Osteoblast (primary cell): ENCODE results near the gene CDCA5. TPM values are rescaled to one million over a fixed set of nuclear protein-coding genes. Genes with fewer than 3 reads are reported as not detected.

Experiments
- DNase-seq: peaks from one replicate; pipeline ENCODE4 v3.0.0; 2011; ENCODE audit warnings: low spot score, mixed read lengths; ENCODE audit not compliant: insufficient read length; ENCODE audit errors: missing footprints
- H2AFZ ChIP-seq: 2 replicates; pipeline ENCODE4 v1.6.0; 2011; ENCODE audit warnings: mild to moderate bottlenecking, low read length
- H3K27ac ChIP-seq: 2 replicates; pipeline ENCODE4 v1.5.1; 2011; ENCODE audit warnings: mild to moderate bottlenecking, low read depth, low read length, moderate library complexity
- H3K27me3 ChIP-seq: 2 replicates; pipeline ENCODE4 v1.6.0; 2012; ENCODE audit warnings: mild to moderate bottlenecking, control low read depth, inconsistent platforms, low read length, moderate library complexity; ENCODE audit not compliant: insufficient read depth
- H3K36me3 ChIP-seq: 2 replicates; pipeline ENCODE4 v1.5.1; 2011; ENCODE audit warnings: mild to moderate bottlenecking, low read length, control low read depth, moderate library complexity; ENCODE audit not compliant: insufficient read depth
- H3K4me1 ChIP-seq: 2 replicates; pipeline ENCODE4 v1.5.1; 2011; ENCODE audit warnings: mild to moderate bottlenecking, low read length, control low read depth, moderate library complexity; ENCODE audit not compliant: insufficient read depth
- H3K4me2 ChIP-seq: 2 replicates; pipeline ENCODE4 v1.6.0; 2011; ENCODE audit warnings: mild to moderate bottlenecking, low read length; ENCODE audit not compliant: insufficient read depth
- H3K4me3 ChIP-seq: fragments of 200-600 bp; sonication (generic); 3 replicates; pipeline ENCODE4 v1.5.1; 2012; ENCODE audit warnings: mild to moderate bottlenecking, low read length, inconsistent platforms; ENCODE audit not compliant: insufficient read depth
- H3K79me2 ChIP-seq: 2 replicates; pipeline ENCODE4 v1.6.0; 2012; ENCODE audit warnings: mild to moderate bottlenecking, low read length, control low read depth, inconsistent platforms; ENCODE audit not compliant: insufficient read depth
- H3K9me3 ChIP-seq: 2 replicates; pipeline ENCODE4 v1.5.1; 2011; ENCODE audit warnings: low read depth, low read length, control low read depth
- H4K20me1 ChIP-seq: 2 replicates; pipeline ENCODE4 v1.6.0; 2012; ENCODE audit warnings: mild to moderate bottlenecking, low read length, control low read depth; ENCODE audit not compliant: insufficient read depth
- CTCF ChIP-seq: IDR thresholded peaks from 2 replicates; pipeline ENCODE4 v1.5.1; 2011; ENCODE audit warnings: mild to moderate bottlenecking, low read depth, low read length, moderate library complexity; ENCODE audit errors: extremely low read depth
- total RNA-seq: library from RNA; depleted of rRNA; stranded (reverse); fragments of >200 nt; gene quantifications from 2 replicates; pipeline ENCODE4 v1.2.3, GENCODE V29; 2012

Gene CDCA5
- total RNA-seq, 1 donor: 3.3 TPM

GRCh38 chr11:65107751-65108468 is 24.1 kb upstream of the CDCA5 start:
- Histone ChIP-seq H3K9me3 (no peaks in the 10 kb centered on the region), H3K4me3 (no peak overlapping the region), H3K36me3 (peaks cover 3% of the 10 kb centered on the region), H2AFZ (no peak overlapping the region), H3K4me2 (no peak overlapping the region), H3K27ac (no peak overlapping the region), H3K79me2 (peaks cover 17% of the 10 kb centered on the region), H3K27me3 (no peaks in the 10 kb centered on the region), H4K20me1 (peaks cover 15% of the 10 kb centered on the region), H3K4me1 (peaks cover 10% of the 10 kb centered on the region)
- DNase-seq: no peak
- TF ChIP-seq CTCF: no peak

DNA sequence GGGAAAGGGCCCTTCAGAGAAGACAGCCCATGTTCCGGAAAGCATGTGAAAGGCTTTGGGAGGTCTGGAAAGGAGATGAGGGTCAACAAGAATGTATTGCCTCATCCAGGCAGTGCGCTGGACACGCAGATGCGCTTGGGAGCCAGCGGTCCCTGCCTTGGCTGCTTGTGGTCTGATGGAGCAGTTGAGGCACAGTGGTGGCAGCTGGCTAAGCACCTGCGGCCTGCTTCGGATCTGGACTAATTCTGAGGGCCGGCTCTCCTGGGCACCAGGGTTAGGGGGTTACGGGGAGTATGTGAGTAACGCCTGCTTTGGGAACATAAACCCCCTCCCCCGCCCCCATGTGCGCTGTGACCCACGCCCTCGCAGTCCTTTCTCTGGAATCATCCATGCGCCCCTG is 23.2 kb upstream of the CDCA5 start:
- peaks cover 17% of the 10 kb centered on the region for H3K79me2 ChIP-seq
- peaks cover 9% of the 10 kb centered on the region for H3K4me1 ChIP-seq
- no peak overlapping the region for H3K4me2 ChIP-seq
- no peaks in the 10 kb centered on the region for H3K9me3 ChIP-seq
- peaks cover 15% of the 10 kb centered on the region for H4K20me1 ChIP-seq
- no peak for TF ChIP-seq CTCF
- H3K4me3 ChIP-seq: no peak overlapping the region
- DNase-seq: no peak
- no peaks in the 10 kb centered on the region for H3K27me3 ChIP-seq
- no peak overlapping the region for H3K27ac ChIP-seq
- no peak overlapping the region for H2AFZ ChIP-seq
- peaks cover 3% of the 10 kb centered on the region for H3K36me3 ChIP-seq

- Histone ChIP-seq H3K9me3 (no peaks in the 10 kb centered on the region), H3K4me2 (no peak overlapping the region), H3K36me3 (peaks cover 3% of the 10 kb centered on the region), H3K4me3 (no peak overlapping the region), H3K27me3 (no peaks in the 10 kb centered on the region), H2AFZ (no peak overlapping the region), H3K79me2 (peaks cover 19% of the 10 kb centered on the region), H3K27ac (no peak overlapping the region), H4K20me1 (peaks cover 4% of the 10 kb centered on the region), H3K4me1 (peaks cover 9% of the 10 kb centered on the region)
- no peak for TF ChIP-seq CTCF
- no peak for DNase-seq
These were observed 20.8 kb upstream of the CDCA5 start for GRCh38 chr11:65104628-65105027.

DNA sequence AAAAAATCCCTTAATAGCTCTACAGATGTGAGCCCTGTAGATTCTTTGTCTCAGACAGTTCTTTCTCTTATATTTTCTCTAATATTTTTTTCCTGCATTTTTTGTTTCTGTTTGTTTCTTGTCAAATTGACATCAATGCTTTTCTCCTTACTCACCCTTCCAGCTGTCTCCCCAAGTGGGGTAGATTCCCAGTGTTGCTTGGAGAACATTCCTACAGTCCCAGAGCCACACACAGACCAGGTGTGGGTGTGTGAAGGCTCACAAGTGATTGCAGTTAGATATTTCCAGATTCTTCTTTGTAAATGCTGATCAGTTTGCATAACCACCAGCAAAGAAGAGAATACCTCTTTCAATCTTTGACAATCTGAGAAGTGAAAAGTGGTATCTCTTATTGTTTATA is 19.6 kb upstream of the CDCA5 start:
- Histone ChIP-seq H3K27me3 (no peaks in the 10 kb centered on the region), H3K4me3 (no peak overlapping the region), H3K27ac (no peak overlapping the region), H3K36me3 (peaks cover 3% of the 10 kb centered on the region), H3K4me1 (peaks cover 9% of the 10 kb centered on the region), H3K79me2 (peaks cover 26% of the 10 kb centered on the region), H3K4me2 (no peak overlapping the region), H4K20me1 (peaks cover 3% of the 10 kb centered on the region), H3K9me3 (no peaks in the 10 kb centered on the region), H2AFZ (no peak overlapping the region)
- TF ChIP-seq CTCF: no peak
- DNase-seq: no peak
